K562 (cell line): Measurements from ENCODE around the gene DNAJB13. TPM values are rescaled to one million over a fixed set of nuclear protein-coding genes. Genes with fewer than 3 reads are reported as not detected.
A peak's percentile ranks its signal among the peaks of the same experiment; 100 is the strongest.

Experiments
- CCNT2 ChIP-seq: IDR thresholded peaks from 2 replicates; pipeline ENCODE4 v1.6.1; 2011; ENCODE audit warnings: borderline replicate concordance, low read depth, mild to moderate bottlenecking, moderate library complexity, mixed read lengths, low read length; ENCODE audit not compliant: insufficient read length; ENCODE audit errors: extremely low read depth
- DLX4 ChIP-seq: fragments of 250-450 bp; sonication (Bioruptor Pico); IDR thresholded peaks from 2 replicates; pipeline ENCODE4 v1.6.1; 2021; ENCODE audit warnings: mild to moderate bottlenecking
- ELF1 ChIP-seq: fragments of 200-800 bp; sonication (Bioruptor generic); IDR thresholded peaks from 2 replicates; pipeline ENCODE4 v1.6.1; 2016; ENCODE audit warnings: missing genetic modification characterization, missing compliant biosample characterization
- HDAC6 ChIP-seq: IDR thresholded peaks from 2 replicates; pipeline ENCODE4 v1.6.1; 2012; ENCODE audit warnings: low read depth, mild to moderate bottlenecking, control low read depth, inconsistent platforms, low read length, moderate library complexity
- ILF3 ChIP-seq: fragments of 450-650 bp; IDR thresholded peaks from 2 replicates; pipeline ENCODE4 v1.6.1; 2018; ENCODE audit warnings: antibody characterized with exemption, mild to moderate bottlenecking, moderate library complexity, borderline replicate concordance
- MAFF ChIP-seq: IDR thresholded peaks from 2 replicates; pipeline ENCODE4 v1.6.1; 2012; ENCODE audit warnings: low read length, improper control_type of control experiment
- MLLT1 ChIP-seq, 2 experiments: fragments of 450-650 bp; IDR thresholded peaks; 2 replicates each; pipeline ENCODE4 v1.6.1; 2016
- MTA2 ChIP-seq: fragments of 450-650 bp; IDR thresholded peaks from 2 replicates; pipeline ENCODE4 v1.6.1; 2016; ENCODE audit warnings: low read depth
- MXD1 ChIP-seq: fragments of 250-450 bp; sonication (Bioruptor Pico); IDR thresholded peaks from 2 replicates; pipeline ENCODE4 v1.8.0; 2021; ENCODE audit warnings: borderline replicate concordance, mild to moderate bottlenecking, moderate library complexity; ENCODE audit not compliant: poor library complexity, severe bottlenecking
- NEUROD1 ChIP-seq: fragments of 150-350 bp; IDR thresholded peaks from 2 replicates; pipeline ENCODE4 v1.6.1; 2014; ENCODE audit warnings: borderline replicate concordance, low read length, low read depth; ENCODE audit not compliant: partially characterized antibody
- PHF21A ChIP-seq: fragments of 450-650 bp; IDR thresholded peaks from 2 replicates; pipeline ENCODE4 v1.6.1; 2017; ENCODE audit warnings: low read depth, borderline replicate concordance
- POLR2AphosphoS2 ChIP-seq: IDR thresholded peaks from 2 replicates; pipeline ENCODE4 v1.6.1; 2012; ENCODE audit warnings: low read length, improper control_type of control experiment
- SMAD3 ChIP-seq: fragments of 450-650 bp; formaldehyde crosslinking; conservative IDR thresholded peaks from 2 replicates; pipeline ENCODE4 v1.4.0; 2020; ENCODE audit warnings: mild to moderate bottlenecking
- SPI1 ChIP-seq: IDR thresholded peaks from 2 replicates; pipeline ENCODE4 v1.6.1; 2011; ENCODE audit warnings: low read depth, low read length, control low read depth, borderline replicate concordance
- THRAP3 ChIP-seq: fragments of 450-650 bp; IDR thresholded peaks from 2 replicates; pipeline ENCODE4 v1.6.1; 2016; ENCODE audit warnings: mild to moderate bottlenecking, inconsistent platforms, borderline replicate concordance
- ZNF785 ChIP-seq: fragments of 250-450 bp; sonication (Bioruptor Pico); IDR thresholded peaks from 2 replicates; pipeline ENCODE4 v1.4.0; 2020; ENCODE audit warnings: mild to moderate bottlenecking
- polyA plus RNA-seq, 8 experiments: library from polyadenylated mRNA; depleted of rRNA in 4 of 8; stranded (reverse) in 5 of 8; unstranded in 3 of 8; fragments of >200 nt; fragmentation: Nextera tagmentation in 2 of 8; fragmentation: Illumina TruSeq in 1 of 8; extraction: Ambion mirVana in 2 of 8; extraction: Trizol in 1 of 8; gene quantifications; 2 replicates each; pipeline versions ENCODE4 v1.2.1 to v1.2.3, GENCODE V29; 2011 to 2014; ENCODE audit warnings: inconsistent platforms in 1 of 8, missing spikeins in 1 of 8
- total RNA-seq, 7 experiments: library from RNA; depleted of rRNA in 6 of 7; stranded (reverse); fragments of >200 nt in 6 of 7; fragmentation: Illumina TruSeq in 2 of 7; extraction: Trizol in 2 of 7; gene quantifications; 2 replicates each; pipeline versions ENCODE4 v1.2.1 to v1.2.3, GENCODE V29; 2011 to 2021; ENCODE audit warnings: low replicate concordance in 1 of 7
- TF ChIP-seq, protein P1 (sequence below): sonication (generic); formaldehyde crosslinking; IDR thresholded peaks from 2 replicates; pipeline ENCODE4 v1.8.0; 2022; ENCODE audit warnings: mild to moderate bottlenecking, missing genetic modification reagents
- TF ChIP-seq, protein P2 (sequence below): IDR thresholded peaks from 3 replicates; pipeline ENCODE4 v1.6.1; 2011; ENCODE audit warnings: borderline replicate concordance, mild to moderate bottlenecking; ENCODE audit not compliant: insufficient read length, insufficient read depth
- TF ChIP-seq, protein P3 (sequence below): fragments of 250-450 bp; sonication (Bioruptor Pico); IDR thresholded peaks from 2 replicates; pipeline ENCODE4 v1.5.0; 2020; ENCODE audit warnings: mild to moderate bottlenecking
- TF ChIP-seq, protein P4 (sequence below): fragments of 250-450 bp; sonication (Bioruptor Pico); IDR thresholded peaks from 2 replicates; pipeline ENCODE4 v1.5.0; 2021

DNAJB13 gene
- total and polyA plus RNA-seq, 9 of the 15 experiments (the other 6 are each of a cell fraction or from before 2014, with no cell fraction given) = 0.14 TPM; not detected in 8

GRCh38 chr11:74015919-74016684, 65.3 kb downstream of the DNAJB13 start (continued):
- TF ChIP-seq DLX4 (CRISPR knock-in tag) (no peak), SPI1 (no peak), SMAD3 (CRISPR knock-in tag) (no peak), ELF1 (no peak), MTA2 (peak; percentile 95), CCNT2 (peak; percentile 98), ZNF785 (CRISPR knock-in tag) (no peak), POLR2AphosphoS2 (no peak), NEUROD1 (peak; percentile 44), MLLT1 (IDR thresholded peaks at IDR 0.05) (no peak), MAFF (no peak), PHF21A (no peak), HDAC6 (no peak), THRAP3 (no peak), MXD1 (no peak), ILF3 (no peak)
- TF ChIP-seq, protein P1, sequence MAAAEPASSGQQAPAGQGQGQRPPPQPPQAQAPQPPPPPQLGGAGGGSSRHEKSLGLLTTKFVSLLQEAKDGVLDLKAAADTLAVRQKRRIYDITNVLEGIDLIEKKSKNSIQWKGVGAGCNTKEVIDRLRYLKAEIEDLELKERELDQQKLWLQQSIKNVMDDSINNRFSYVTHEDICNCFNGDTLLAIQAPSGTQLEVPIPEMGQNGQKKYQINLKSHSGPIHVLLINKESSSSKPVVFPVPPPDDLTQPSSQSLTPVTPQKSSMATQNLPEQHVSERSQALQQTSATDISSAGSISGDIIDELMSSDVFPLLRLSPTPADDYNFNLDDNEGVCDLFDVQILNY (CRISPR knock-in tag) = no peak
- TF ChIP-seq, protein P2, sequence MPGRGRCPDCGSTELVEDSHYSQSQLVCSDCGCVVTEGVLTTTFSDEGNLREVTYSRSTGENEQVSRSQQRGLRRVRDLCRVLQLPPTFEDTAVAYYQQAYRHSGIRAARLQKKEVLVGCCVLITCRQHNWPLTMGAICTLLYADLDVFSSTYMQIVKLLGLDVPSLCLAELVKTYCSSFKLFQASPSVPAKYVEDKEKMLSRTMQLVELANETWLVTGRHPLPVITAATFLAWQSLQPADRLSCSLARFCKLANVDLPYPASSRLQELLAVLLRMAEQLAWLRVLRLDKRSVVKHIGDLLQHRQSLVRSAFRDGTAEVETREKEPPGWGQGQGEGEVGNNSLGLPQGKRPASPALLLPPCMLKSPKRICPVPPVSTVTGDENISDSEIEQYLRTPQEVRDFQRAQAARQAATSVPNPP = no peak
- TF ChIP-seq, protein P3, sequence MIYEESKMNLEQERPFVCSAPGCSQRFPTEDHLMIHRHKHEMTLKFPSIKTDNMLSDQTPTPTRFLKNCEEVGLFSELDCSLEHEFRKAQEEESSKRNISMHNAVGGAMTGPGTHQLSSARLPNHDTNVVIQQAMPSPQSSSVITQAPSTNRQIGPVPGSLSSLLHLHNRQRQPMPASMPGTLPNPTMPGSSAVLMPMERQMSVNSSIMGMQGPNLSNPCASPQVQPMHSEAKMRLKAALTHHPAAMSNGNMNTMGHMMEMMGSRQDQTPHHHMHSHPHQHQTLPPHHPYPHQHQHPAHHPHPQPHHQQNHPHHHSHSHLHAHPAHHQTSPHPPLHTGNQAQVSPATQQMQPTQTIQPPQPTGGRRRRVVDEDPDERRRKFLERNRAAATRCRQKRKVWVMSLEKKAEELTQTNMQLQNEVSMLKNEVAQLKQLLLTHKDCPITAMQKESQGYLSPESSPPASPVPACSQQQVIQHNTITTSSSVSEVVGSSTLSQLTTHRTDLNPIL = no peak
- TF ChIP-seq, protein P4, sequence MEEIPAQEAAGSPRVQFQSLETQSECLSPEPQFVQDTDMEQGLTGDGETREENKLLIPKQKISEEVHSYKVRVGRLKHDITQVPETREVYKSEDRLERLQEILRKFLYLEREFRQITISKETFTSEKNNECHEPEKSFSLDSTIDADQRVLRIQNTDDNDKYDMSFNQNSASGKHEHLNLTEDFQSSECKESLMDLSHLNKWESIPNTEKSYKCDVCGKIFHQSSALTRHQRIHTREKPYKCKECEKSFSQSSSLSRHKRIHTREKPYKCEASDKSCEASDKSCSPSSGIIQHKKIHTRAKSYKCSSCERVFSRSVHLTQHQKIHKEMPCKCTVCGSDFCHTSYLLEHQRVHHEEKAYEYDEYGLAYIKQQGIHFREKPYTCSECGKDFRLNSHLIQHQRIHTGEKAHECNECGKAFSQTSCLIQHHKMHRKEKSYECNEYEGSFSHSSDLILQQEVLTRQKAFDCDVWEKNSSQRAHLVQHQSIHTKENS = no peak
